ENCODE results near the gene ZNF302.
"Not testable (repeated sequence)": the region's sequence is repeated elsewhere in the genome, so short reads cannot be mapped to it uniquely, and the experiment has no call there.

The ZNF302 gene

GRCh38 chr19:34673590-34673989 is 3.9 kb upstream of the ZNF302 start:
- DNase-seq (ENCODE audit: low read depth in 2 of 2) = no peak

GRCh38 chr19:34675250-34675649 is 2.2 kb upstream of the ZNF302 start:
- DNase-seq (ENCODE audit: low read depth in 2 of 2) = no peak

GRCh38 chr19:34675919-34676318 is 1.6 kb upstream of the ZNF302 start:
- DNase-seq (ENCODE audit: low read depth in 2 of 2) = no peak

- peak; percentile 37 to 50 for DNase-seq (ENCODE audit: low read depth in 2 of 2)
These were observed 637 bp upstream of the ZNF302 start, which contains the start of gene SCGB2B2 for GRCh38 chr19:34676697-34677385. Gene SCGB2B2, minus strand, starts transcription at chr19:34677159. Its CDS starts 82,596 bp downstream, at chr19:34594563.

- peak in 1 of 2 donors; percentile 1 for DNase-seq (ENCODE audit: low read depth in 2 of 2)
These were observed 571 bp downstream of the ZNF302 start for GRCh38 chr19:34678085-34678412.

GRCh38 chr19:34678421-34678820 is 943 bp downstream of the ZNF302 start:
- DNase-seq (ENCODE audit: low read depth in 2 of 2) = no peak

DNA sequence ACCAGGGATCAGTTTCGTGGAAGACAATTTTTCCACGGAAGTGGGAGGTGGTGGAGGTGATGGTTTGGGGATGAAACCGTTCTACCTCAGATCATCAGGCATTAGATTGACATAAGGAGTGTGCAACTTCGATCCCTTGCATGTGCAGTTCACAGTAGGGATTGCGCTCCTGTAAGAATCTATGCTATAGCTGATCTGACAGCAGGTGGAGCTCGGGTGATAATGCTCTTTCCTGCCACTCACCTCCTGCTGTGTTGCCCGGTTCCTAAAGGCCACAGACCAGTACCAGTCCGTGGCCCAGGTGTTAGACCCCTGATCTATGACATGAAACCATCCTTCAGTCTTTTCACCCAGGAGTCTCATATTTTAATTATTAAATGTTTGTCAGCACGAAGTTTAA is 4.0 kb downstream of the ZNF302 start:
- no peak for DNase-seq (ENCODE audit: low read depth in 2 of 2)

DNA sequence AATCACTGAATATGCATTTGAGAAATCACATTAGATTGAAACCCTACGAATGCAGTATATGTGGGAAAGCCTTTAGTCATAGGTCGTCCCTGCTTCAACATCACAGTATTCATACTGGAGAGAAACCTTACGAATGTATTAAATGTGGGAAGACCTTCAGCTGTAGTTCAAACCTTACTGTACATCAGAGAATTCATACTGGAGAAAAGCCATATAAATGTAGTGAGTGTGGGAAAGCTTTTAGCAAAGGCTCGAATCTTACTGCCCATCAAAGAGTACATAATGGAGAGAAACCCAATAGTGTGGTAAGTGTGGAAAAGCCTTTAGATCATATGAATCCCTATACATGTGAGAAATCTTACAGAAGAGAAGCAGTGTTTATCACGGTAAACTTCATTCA is 7.8 kb downstream of the ZNF302 start:
- not testable (repeated sequence) for DNase-seq (ENCODE audit: low read depth in 2 of 2)

- no peak for DNase-seq (ENCODE audit: low read depth in 2 of 2)
These were observed 9.0 kb downstream of the ZNF302 start for GRCh38 chr19:34686455-34686854.

DNA sequence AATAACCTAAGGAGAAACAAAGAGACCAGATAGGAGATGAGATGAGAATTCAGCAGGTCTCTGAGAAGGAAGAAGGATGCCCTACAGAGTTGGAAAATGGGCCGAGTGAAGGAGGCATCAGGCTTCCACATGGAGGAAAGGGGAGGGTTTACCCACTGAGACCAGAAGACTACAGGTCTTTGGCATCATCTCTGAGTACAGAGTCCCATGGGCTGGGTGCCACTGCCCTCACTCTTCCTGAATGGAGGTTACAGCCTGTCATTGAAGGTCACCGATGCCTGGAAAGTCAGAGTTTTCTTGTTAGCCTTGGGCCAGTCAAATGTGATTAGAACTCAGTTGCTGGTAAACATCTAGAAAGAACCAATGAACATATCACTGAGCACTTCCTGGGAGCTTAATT is 9.9 kb downstream of the ZNF302 start:
- no peak for DNase-seq (ENCODE audit: low read depth in 2 of 2)

DNA sequence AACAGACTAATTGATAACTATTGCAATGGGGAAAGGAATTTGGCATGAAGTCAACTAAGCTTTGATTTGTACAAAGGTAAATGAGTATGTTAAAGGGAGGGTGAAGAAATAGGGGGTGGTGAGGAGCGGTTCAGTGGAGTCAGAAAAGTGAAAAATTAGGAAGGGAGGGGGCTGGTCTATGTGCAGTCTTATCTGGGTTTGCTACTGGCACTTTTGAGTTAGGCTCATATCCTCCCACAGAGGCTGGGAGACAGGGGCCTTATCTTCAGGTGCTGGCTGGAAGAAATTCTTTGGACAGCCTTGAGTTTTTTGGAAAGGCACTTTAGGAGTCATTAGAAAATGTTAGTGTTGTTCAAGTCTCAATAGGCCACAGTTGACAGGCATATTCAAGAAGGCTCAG is 11.1 kb downstream of the ZNF302 start:
- DNase-seq (ENCODE audit: low read depth in 2 of 2) = no peak

DNA sequence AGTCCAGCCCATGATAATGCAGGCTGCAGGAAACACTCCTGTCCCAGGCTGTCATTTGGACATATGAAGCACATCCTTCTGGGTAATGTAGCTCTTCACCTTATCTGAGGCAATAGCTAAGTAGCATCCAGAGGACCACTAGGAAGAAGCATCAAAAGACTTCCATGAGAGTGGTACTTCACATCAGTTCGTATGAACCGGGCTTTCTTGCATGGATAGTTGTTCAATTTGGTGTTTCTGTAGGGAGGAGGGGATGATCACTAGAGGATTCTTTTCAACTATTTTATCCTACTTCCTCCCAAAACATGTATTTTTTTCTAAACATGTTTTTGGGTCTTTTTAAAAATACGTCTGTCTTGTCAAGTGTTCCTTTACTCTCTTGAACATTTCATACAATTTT is 12.9 kb downstream of the ZNF302 start:
- no peak for DNase-seq (ENCODE audit: low read depth in 2 of 2)

DNA sequence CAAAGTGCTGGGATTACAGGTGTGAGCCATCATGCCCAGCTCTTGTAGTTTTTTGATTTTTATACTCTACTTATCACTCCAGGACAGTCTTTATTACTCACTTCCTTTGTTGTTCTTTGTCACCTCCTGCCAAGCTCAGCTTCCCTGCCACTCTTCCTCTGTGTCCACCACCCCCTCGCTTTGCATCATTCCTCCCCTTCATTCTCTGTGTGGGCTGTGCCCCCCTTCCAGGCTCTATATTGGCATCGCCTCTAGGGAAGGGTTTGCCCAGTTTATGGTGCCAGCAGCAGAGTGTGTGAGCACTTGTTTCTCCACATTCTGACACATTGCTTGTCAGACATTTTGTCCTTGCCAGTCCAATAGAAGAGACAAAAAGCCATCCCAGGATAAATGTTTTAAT is 15.1 kb downstream of the ZNF302 start:
- no peak for DNase-seq (ENCODE audit: low read depth in 2 of 2)

DNA sequence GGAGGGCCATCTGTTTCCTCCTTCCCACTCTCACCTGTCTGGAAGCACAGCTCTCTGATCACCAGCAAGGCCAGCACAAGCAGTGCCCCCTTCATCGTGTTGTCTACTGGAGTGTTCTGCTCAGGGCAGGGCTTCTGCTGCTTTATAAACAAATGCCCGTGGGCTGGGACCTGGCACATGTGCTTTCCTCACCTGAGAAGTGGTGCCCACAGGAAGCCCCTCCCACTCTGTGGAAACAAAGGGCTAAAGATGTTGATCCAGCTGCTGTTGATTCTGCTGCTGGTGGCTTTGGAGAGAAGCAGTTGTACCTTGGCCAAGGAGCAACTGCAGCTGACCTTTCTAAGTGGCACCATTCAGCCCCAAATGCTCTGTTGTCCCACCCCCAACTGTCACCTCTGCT is 30.2 kb downstream of the ZNF302 start:
- no peak for DNase-seq (ENCODE audit: low read depth in 2 of 2)

DNA sequence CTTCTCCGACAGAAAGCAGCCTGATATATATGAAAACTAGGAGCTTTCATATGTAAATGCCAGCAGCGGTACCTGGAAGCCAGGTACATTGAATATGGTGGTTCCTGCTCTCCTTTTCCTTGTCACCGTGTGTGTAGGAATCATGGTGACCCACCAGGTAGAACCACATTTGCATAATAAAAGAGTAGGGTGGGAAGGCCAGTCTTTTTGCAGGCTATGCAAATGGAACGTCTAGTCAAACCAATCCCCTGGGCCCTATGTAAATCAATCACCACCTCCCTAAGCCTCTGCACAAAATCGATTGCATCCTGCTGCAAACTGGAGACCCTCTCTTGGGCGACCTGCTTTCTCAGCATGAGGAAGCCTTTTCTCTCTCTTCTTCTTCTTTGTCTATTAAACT is 34.4 kb downstream of the ZNF302 start:
- no peak for DNase-seq (ENCODE audit: low read depth in 2 of 2)

GRCh38 chr19:34712395-34713261 is 35.1 kb downstream of the ZNF302 start:
- DNase-seq (ENCODE audit: low read depth in 2 of 2) = no peak

DNA sequence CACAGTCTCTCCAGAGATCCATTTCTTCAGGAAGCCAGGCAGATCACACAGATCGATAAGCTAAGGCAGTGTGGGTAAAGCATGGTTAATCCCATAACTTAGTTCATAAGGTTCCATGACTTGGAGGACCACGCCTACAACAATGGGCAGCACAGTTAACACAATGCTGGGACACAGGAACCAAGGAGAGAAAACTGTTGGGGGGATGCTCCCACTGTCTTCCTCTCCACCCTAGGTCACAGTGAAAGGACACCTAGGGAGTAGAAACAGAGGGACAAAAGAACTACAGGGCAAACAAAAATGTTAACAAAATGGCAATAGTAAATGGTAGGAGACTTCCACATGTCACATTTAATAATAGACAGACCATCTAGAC is 35.8 kb downstream of the ZNF302 start:
- DNase-seq (ENCODE audit: low read depth in 2 of 2) = no peak

GRCh38 chr19:34715357-34715756 is 37.9 kb downstream of the ZNF302 start:
- no peak for DNase-seq (ENCODE audit: low read depth in 2 of 2)

DNA sequence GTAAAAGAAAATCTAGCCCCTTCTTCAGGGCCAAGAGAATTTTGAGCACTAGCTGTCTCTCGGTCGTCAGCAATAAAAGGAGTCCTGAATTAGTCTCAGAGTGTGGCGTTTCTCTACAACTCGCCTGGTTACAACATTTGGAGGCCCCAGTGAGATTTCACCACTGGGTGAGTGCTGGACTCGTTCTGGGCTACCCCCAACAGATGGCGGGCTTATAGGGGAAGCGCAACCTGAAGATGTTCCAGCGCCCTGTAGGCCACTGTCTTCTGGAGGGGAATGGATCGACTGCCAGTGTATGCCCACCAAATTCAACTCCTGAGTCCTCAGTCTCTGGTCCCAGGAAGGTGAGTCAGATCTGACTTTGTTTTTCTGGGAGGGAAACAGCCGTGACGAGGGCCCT is 44.9 kb downstream of the ZNF302 start:
- DNase-seq (ENCODE audit: low read depth in 2 of 2) = no peak

DNA sequence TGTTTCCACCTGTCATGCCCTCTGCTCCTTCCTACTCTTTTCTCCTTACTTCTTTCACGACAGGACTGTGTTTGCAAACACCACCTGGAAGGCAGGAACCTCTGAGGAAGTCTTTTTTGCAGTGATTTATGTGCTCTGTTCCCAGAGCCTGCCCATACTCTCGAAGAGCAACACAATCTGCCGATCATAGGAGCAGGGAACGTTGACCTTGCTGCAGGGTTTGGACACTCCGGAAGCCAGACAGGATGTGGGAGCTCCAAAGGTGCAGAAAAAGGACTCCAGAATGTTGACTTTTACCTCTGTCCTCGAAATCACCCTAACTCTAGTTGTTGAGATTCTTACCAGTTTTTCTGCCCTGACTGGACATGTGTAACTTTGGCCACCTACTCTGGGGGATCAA is 47.9 kb downstream of the ZNF302 start:
- DNase-seq (ENCODE audit: low read depth in 2 of 2) = no peak

- DNase-seq (ENCODE audit: low read depth in 2 of 2) = no peak
These were observed 53.7 kb downstream of the ZNF302 start for GRCh38 chr19:34731019-34731829.

- DNase-seq (ENCODE audit: low read depth in 2 of 2) = no peak
These were observed 54.5 kb downstream of the ZNF302 start for GRCh38 chr19:34731964-34732363.
